ENCODE data around the gene SH3RF3. TPM values are rescaled to one million over a fixed set of nuclear protein-coding genes. Genes with fewer than 3 reads are reported as not detected.

SH3RF3 gene
- total and polyA plus RNA-seq, 10 of the 15 experiments (the other 5 are each of a cell fraction or from before 2014, with no cell fraction given), result 0.08 to 8.8 (median 2.3) TPM

GRCh38 chr2:109419171-109419756 lies 290.3 kb downstream of the SH3RF3 start:
- ChIA-PET RAD21 (ENCODE audit: unreplicated experiment) (interaction anchor here (0.7 to 1.0 kb wide), 2 partner anchors 33 to 95 kb away, joined by 3 read pairs; no protein-coding TSS in a partner anchor), SMC1A (ENCODE audit: uncharacterized antibody, unreplicated experiment) (interaction anchor here (2.2 kb wide), 1 partner anchor 11 kb away, joined by 7 read pairs; no protein-coding TSS in a partner anchor), POLR2A (no interaction called here), CTCF (interaction anchor here (1.1 kb wide), 1 partner anchor 268 kb away, joined by 3 read pairs; no protein-coding TSS in a partner anchor)
- Histone ChIP-seq H3K79me2 (ENCODE audit: control insufficient read depth, insufficient read depth, low read length) (no peaks in the 10 kb centered on the region), H3K36me3 (ENCODE audit: control insufficient read depth in 2 of 2, insufficient read depth in 2 of 2, low read length in 1 of 2) (no peaks in the 10 kb centered on the region), H4K20me1 (ENCODE audit: control insufficient read depth, insufficient read depth) (no peaks in the 10 kb centered on the region; the same call in 1 of the 2 replicates), H3K27ac (ENCODE audit: control insufficient read depth, insufficient read depth) (no peak overlapping the region), H3K9ac (ENCODE audit: control insufficient read depth, insufficient read depth, low read length) (no peak overlapping the region), H3K9me3 (replicated peaks; ENCODE audit: control insufficient read depth, insufficient read depth, low read length) (no peaks in the 10 kb centered on the region), H3K4me2 (ENCODE audit: control insufficient read depth, insufficient read depth) (no peak overlapping the region), H3K27me3 (replicated peaks in 1 of 2; ENCODE audit: control insufficient read depth in 2 of 2, insufficient read depth in 2 of 2, low read length in 1 of 2) (no peaks in the 10 kb centered on the region), H3K4me3 (no peak overlapping the region), H3K4me1 (ENCODE audit: control insufficient read depth, insufficient read depth, low read length) (no peaks in the 10 kb centered on the region), H2AFZ (ENCODE audit: control insufficient read depth, low read depth, low read length) (no peak overlapping the region)
- intact Hi-C loops (cut with micrococcal nuclease; ENCODE audit: unreplicated experiment) (no loop called here), in situ Hi-C loops (cut with MboI) (no loop called here)
- DNase-seq (ENCODE audit: low read depth, low spot score), result no peak
- no peak for FAIRE-seq
- ATAC-seq, result no peak
- no TSS peak for BruUV-seq (replicated peaks)
- WGBS (ENCODE audit: insufficient coverage, insufficient replicate concordance, low lambda C conversion rate, missing lambda C conversion rate), result 33% methylated on average over 14 of the region's 15 CpGs
- TF ChIP-seq FOXM1 (IDR thresholded peaks at IDR 0.05; ENCODE audit: low read depth, low read length) (no peak), REST (IDR thresholded peaks at IDR 0.05; ENCODE audit: low read depth, low read length) (no peak), IRF4 (IDR thresholded peaks at IDR 0.05; ENCODE audit: low read depth, low read length) (no peak), PAX5 (IDR thresholded peaks at IDR 0.05; ENCODE audit: borderline replicate concordance, low read depth, low read length) (no peak), LARP7 (IDR thresholded peaks at IDR 0.05) (no peak), NKRF (conservative IDR thresholded peaks at IDR 0.05) (no peak), PML (IDR thresholded peaks at IDR 0.05; ENCODE audit: low read length) (no peak), MYC (IDR thresholded peaks at IDR 0.05; ENCODE audit: insufficient read depth, insufficient read length, insufficient replicate concordance, low read length, severe bottlenecking) (no peak), YBX1 (IDR thresholded peaks at IDR 0.05) (no peak), RELB (IDR thresholded peaks at IDR 0.05; ENCODE audit: low read depth) (no peak), ZBED1 (IDR thresholded peaks at IDR 0.05; ENCODE audit: borderline replicate concordance) (no peak), CEBPZ (IDR thresholded peaks at IDR 0.05; ENCODE audit: low read depth, low read length) (no peak), KLF5 (IDR thresholded peaks at IDR 0.05; ENCODE audit: partially characterized antibody) (no peak)

Measured in GM12878 (cell line).